ENCODE measurements around the gene BTBD16. TPM values are rescaled to one million over a fixed set of nuclear protein-coding genes. Genes with fewer than 3 reads are reported as not detected.

Gene BTBD16
- total and polyA plus RNA-seq, 2 donors (not counting 3 experiments of a cell fraction or from before 2014, with no cell fraction given), result 0.04 TPM; not detected in 1

- intact Hi-C loops (cut with micrococcal nuclease) (no loop called here), dilution Hi-C loops (cut with MboI; ENCODE audit: extremely low pct_ligation_motif_present, low sequenced_read_pairs) (no loop called here)
- Histone ChIP-seq H3K9me1 (replicated peaks; ENCODE audit: control insufficient read depth, extremely low read depth, insufficient read depth, low read length) (no peaks in the 10 kb centered on the region), H4K20me1 (replicated peaks; ENCODE audit: control insufficient read depth, extremely low read depth, insufficient read depth, low read length) (no peaks in the 10 kb centered on the region), H3K27me3 (ENCODE audit: control insufficient read depth in 2 of 2, insufficient read depth in 2 of 2, low read length in 2 of 2) (no peaks in the 10 kb centered on the region), H3K79me2 (ENCODE audit: control insufficient read depth, insufficient read depth, low read length) (no peaks in the 10 kb centered on the region), H3K9me3 (replicated peaks; ENCODE audit: control insufficient read depth, insufficient read depth, low read length) (no peaks in the 10 kb centered on the region), H3K9ac (replicated peaks; ENCODE audit: extremely low read depth, insufficient read depth, low read length) (no peak overlapping the region), H3K4me2 (ENCODE audit: insufficient read depth, low read length) (no peak overlapping the region), H3K36me3 (ENCODE audit: control insufficient read depth in 2 of 2, extremely low read depth in 1 of 2, insufficient read depth in 2 of 2, low read length in 2 of 2) (peaks cover 0 to 4% of the 10 kb centered on the region in 2 experiments), H3K4me1 (ENCODE audit: control insufficient read depth, extremely low read depth, insufficient read depth, low read length) (no peaks in the 10 kb centered on the region), H2AFZ (ENCODE audit: low read depth, low read length) (no peak overlapping the region), H3K4me3 (replicated peaks in 1 of 3; ENCODE audit: insufficient read depth in 1 of 3, low read depth in 1 of 3, low read length in 3 of 3) (no peak overlapping the region), H3K27ac (ENCODE audit: insufficient read depth, low read depth, low read length) (no peak overlapping the region)
- ChIA-PET CTCF (interaction anchor here (1.7 kb wide), 1 partner anchor 92 kb away, joined by 4 read pairs; no protein-coding TSS in a partner anchor), POLR2A (no interaction called here)
- DNase-seq (ENCODE audit: low read depth, low spot score) (no peak), FAIRE-seq (no peak)
- TF ChIP-seq JUN (IDR thresholded peaks at IDR 0.05; ENCODE audit: borderline replicate concordance, insufficient read depth, insufficient read length, low read depth), result no peak
- TF ChIP-seq GATA2 (IDR thresholded peaks at IDR 0.05; ENCODE audit: insufficient read depth, insufficient read length, low read depth, low read length), result no peak
- no TSS peak for BruUV-seq (replicated peaks)
Observed at GRCh38 chr10:122233857-122234348, 37.2 kb upstream of the BTBD16 start.

GRCh38 chr10:122234416-122234815 is 36.7 kb upstream of the BTBD16 start:
- POLR2A ChIA-PET, result no interaction called here

More at GRCh38 chr10:122234416-122234815, 36.7 kb upstream of the BTBD16 start:
- Histone ChIP-seq H3K9me3 (replicated peaks; ENCODE audit: control insufficient read depth, insufficient read depth, low read length) (no peaks in the 10 kb centered on the region), H3K36me3 (ENCODE audit: control insufficient read depth in 2 of 2, extremely low read depth in 1 of 2, insufficient read depth in 2 of 2, low read length in 2 of 2) (peaks cover 0 to 4% of the 10 kb centered on the region in 2 experiments), H3K4me3 (replicated peaks in 1 of 3; ENCODE audit: insufficient read depth in 1 of 3, low read depth in 1 of 3, low read length in 3 of 3) (no peak overlapping the region), H3K79me2 (ENCODE audit: control insufficient read depth, insufficient read depth, low read length) (no peaks in the 10 kb centered on the region), H3K4me2 (ENCODE audit: insufficient read depth, low read length) (no peak overlapping the region), H3K9me1 (replicated peaks; ENCODE audit: control insufficient read depth, extremely low read depth, insufficient read depth, low read length) (no peaks in the 10 kb centered on the region), H3K27me3 (ENCODE audit: control insufficient read depth in 2 of 2, insufficient read depth in 2 of 2, low read length in 2 of 2) (no peaks in the 10 kb centered on the region), H3K9ac (replicated peaks; ENCODE audit: extremely low read depth, insufficient read depth, low read length) (no peak overlapping the region), H2AFZ (ENCODE audit: low read depth, low read length) (no peak overlapping the region), H3K4me1 (ENCODE audit: control insufficient read depth, extremely low read depth, insufficient read depth, low read length) (no peaks in the 10 kb centered on the region), H4K20me1 (replicated peaks; ENCODE audit: control insufficient read depth, extremely low read depth, insufficient read depth, low read length) (no peaks in the 10 kb centered on the region), H3K27ac (ENCODE audit: insufficient read depth, low read depth, low read length) (no peak overlapping the region)
- CTCF ChIA-PET, result no interaction called here
- intact Hi-C loops (cut with micrococcal nuclease) (no loop called here), dilution Hi-C loops (cut with MboI; ENCODE audit: extremely low pct_ligation_motif_present, low sequenced_read_pairs) (no loop called here)
- peak; percentile 43 for FAIRE-seq
- peak; percentile 11 for DNase-seq (ENCODE audit: low read depth, low spot score)
- no TSS peak for BruUV-seq (replicated peaks)
- TF ChIP-seq EZH2 (IDR thresholded peaks at IDR 0.05; ENCODE audit: borderline replicate concordance, low read depth, low read length, severe bottlenecking) (no peak), FOS (IDR thresholded peaks at IDR 0.05; ENCODE audit: borderline replicate concordance, insufficient read depth, low read length) (no peak), POLR2A (IDR thresholded peaks at IDR 0.05; ENCODE audit: low read depth, low read length) (no peak), CTCF (IDR thresholded peaks at IDR 0.05; ENCODE audit: extremely low read depth in 1 of 2, insufficient read depth in 1 of 2, low read depth in 1 of 2, low read length in 2 of 2) (no peak)
